ENCODE results near the gene C6orf89. TPM values are rescaled to one million over a fixed set of nuclear protein-coding genes. Genes with fewer than 3 reads are reported as not detected.
"Not testable (repeated sequence)": the region's sequence is repeated elsewhere in the genome, so short reads cannot be mapped to it uniquely, and the experiment has no call there.

The C6orf89 gene
- polyA plus RNA-seq, 3 donors from 2014 or later = 26.8 to 54.2 (median 43.8) TPM

DNA sequence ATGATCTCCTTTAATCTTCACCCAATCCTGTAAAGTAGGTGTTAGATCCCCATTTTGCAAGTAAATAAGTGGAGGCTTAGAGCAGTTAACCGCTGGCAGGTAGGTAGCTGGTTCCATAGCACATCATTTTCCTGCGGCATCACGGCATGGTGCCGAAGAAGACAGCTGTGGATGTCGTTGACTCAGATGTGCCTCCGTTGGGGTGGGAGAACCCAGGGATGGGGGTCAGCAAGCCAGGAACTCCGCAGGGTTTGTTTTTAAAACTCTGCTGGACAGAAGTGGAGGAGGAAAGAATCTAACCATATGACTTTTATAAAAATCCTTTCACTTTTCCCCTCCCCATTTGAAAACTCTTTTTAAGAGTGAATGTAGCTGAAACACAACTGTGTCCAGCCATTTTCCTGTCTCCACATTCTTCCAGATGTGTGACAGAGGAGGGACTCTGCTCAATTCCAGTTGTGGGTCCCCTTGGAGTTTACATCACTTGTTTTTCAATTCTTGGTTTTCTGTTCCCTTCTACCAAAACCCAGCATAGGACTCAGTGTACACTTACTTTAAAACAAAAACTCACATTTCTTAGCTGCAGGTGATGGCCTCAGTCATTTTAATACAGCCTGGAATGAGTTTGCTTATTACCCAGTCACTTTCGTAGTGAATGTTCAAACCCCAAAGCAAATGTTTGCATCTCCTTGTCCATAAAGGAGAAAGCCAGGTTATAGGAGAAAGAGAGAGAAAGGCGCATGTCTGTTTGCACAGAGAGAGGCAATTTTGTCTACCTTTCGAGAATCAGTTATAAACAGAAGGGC is 41.2 kb downstream of the C6orf89 start:
- Mint-ChIP-seq H3K27ac (no peak overlapping the region), H3K36me3 (peaks cover 5 to 30% (median 8%) of the 10 kb centered on the region in 3 donors), H3K27me3 (ENCODE audit: low read depth in 3 of 3) (peaks cover 0 to 3% (median 0%) of the 10 kb centered on the region in 3 donors), H3K4me1 (no peaks in the 10 kb centered on the region), H3K9me3 (no peaks in the 10 kb centered on the region), H3K4me3 (no peak overlapping the region)
- no peak for DNase-seq

DNA sequence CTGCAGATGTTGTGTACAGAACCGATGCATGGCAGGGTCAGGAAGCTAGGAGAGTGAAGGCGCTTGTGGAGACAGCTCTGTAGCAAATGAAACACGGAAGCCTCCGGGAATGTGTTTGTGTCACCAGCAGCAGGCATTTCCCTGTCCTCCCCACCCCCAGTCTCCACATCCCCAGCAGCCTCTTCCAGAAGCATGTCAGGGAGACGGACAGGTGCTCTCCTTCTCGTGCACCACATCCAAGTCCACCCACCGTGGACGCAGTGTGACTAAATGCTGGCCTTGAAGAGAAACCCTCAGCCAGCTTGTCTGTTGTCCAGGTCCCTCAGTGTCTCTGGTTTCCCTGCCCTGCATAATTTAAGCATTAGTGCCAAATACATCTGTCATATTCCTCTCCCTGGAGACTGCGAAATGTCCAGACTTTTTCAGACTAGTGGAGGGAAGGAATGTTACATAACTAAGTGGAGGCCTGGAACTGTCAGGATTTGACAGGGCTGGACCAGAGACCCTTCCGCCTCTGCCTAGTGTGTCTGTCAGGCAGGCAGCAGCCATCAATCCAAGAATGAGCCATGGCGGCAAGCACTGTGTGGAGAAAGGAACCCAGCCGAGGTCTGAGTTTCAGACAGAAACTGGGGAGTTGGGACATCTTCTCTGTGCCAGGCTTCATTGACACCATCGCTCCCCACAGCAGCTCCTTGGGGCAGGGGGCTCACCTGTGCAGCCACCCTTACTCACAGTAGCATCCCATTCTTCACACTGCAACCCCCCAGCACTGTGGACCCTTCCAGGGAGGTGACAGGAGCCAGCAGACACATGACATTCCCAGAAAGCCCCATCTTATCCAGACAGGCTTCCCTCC is 42.2 kb downstream of the C6orf89 start:
- H3K27ac Mint-ChIP-seq = no peak overlapping the region
- peaks cover 0 to 3% (median 0%) of the 10 kb centered on the region in 3 donors for H3K27me3 Mint-ChIP-seq (ENCODE audit: low read depth in 3 of 3)
- H3K36me3 Mint-ChIP-seq = peaks cover 8 to 25% (median 10%) of the 10 kb centered on the region in 3 donors

DNA sequence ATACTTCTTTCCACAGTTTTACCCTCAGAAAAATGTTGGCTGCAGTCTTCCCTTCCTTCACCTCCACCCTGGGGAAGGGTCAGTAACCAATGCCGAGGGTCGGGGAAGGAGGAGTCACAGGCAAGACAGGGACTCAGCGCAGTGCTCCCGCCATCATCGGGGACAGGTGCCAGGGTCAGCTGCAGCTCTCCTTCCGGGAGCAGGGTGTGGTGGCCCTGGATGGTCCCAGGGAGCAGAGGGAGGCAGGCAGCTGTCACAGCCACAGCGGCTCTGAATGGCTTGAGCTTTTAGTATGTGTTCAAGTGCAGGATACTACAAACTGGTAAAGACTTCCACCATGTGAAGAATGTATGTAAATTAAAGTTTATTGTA is 42.8 kb downstream of the C6orf89 start:
- H3K27ac Mint-ChIP-seq = no peak overlapping the region
- no peak for DNase-seq
- H3K4me1 Mint-ChIP-seq = no peaks in the 10 kb centered on the region
- H3K9me3 Mint-ChIP-seq = no peaks in the 10 kb centered on the region
- H3K36me3 Mint-ChIP-seq = peaks cover 8 to 22% (median 10%) of the 10 kb centered on the region in 3 donors
- H3K27me3 Mint-ChIP-seq (ENCODE audit: low read depth in 3 of 3) = peaks cover 0 to 3% (median 0%) of the 10 kb centered on the region in 3 donors
- no peak overlapping the region for H3K4me3 Mint-ChIP-seq

More for the DNA sequence above, 42.2 kb downstream of the C6orf89 start:
- DNase-seq = no peak
- Mint-ChIP-seq H3K4me1 (no peaks in the 10 kb centered on the region), H3K9me3 (no peaks in the 10 kb centered on the region), H3K4me3 (no peak overlapping the region)

DNA sequence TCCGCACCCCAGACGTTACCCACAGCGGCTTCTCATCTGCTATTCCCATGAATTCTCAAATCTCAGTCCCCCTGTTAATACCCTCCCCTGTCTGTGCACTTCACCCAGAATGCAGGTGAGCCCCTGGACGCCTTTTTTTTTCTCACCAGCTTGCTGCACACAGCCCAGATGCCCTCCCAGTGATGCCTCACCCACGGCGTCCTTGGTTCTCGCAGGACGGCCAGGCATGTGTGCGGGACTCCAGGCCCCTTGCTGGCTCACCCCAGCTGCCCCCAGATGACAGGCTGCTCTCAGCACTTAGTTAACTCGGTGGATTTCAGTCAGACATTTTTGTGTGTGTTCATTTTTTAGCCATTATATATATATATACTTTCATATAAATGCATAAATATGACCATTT is 43.4 kb downstream of the C6orf89 start:
- peaks cover 0 to under 1% (median 0%) of the 10 kb centered on the region in 3 donors for H3K27me3 Mint-ChIP-seq (ENCODE audit: low read depth in 3 of 3)
- H3K4me1 Mint-ChIP-seq = no peaks in the 10 kb centered on the region
- no peaks in the 10 kb centered on the region for H3K9me3 Mint-ChIP-seq
- DNase-seq = no peak
- H3K36me3 Mint-ChIP-seq = peaks cover 7 to 19% (median 9%) of the 10 kb centered on the region in 3 donors
- H3K27ac Mint-ChIP-seq = peak overlapping the region in 1 of 6 donors; percentile 47
- H3K4me3 Mint-ChIP-seq = no peak overlapping the region

DNA sequence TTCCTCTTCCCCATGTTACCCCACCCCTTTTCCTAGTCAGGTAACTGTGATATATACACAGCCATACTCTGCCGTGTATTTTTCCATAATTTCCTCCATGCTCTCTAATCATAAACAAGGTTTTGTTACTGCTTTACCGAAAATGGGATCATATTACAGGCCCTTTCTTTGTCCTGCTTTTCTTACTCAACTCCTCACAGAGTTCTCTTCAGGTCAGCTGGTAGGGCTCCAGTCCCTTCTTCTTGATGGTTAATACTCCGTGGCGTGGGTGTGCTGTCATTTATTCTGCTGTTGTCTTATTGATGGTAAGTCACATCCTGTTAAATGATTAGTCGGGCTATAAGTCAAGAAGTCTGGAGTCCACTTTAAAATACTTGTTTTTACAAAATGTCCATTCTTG is 43.9 kb downstream of the C6orf89 start:
- no peaks in the 10 kb centered on the region for H3K4me1 Mint-ChIP-seq
- no peak overlapping the region for H3K4me3 Mint-ChIP-seq
- no peaks in the 10 kb centered on the region for H3K9me3 Mint-ChIP-seq
- no peak overlapping the region for H3K27ac Mint-ChIP-seq
- DNase-seq = no peak
- H3K36me3 Mint-ChIP-seq = peaks cover 2 to 14% (median 7%) of the 10 kb centered on the region in 3 donors
- H3K27me3 Mint-ChIP-seq (ENCODE audit: low read depth in 3 of 3) = no peaks in the 10 kb centered on the region

DNA sequence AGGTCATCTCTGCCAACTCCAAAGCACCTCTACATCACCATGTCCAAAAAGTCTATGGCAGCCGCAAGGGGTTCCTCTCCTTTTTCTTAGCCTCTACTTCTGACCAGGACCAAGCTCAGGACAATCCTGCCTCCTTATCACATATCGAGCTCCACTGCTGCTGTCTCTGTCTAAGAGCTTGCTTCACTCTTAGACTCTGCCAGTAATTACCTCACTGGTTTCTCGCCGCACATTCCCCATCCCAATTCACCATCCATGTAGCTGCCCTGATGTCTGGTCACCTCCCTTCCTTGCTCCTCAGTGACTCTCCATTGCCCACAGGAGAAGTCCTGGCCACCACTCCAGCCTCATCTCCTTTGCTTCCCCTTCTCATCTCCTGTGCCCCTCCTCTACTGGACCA is 44.7 kb downstream of the C6orf89 start:
- H3K4me3 Mint-ChIP-seq = no peak overlapping the region
- no peaks in the 10 kb centered on the region for H3K9me3 Mint-ChIP-seq
- H3K36me3 Mint-ChIP-seq = peaks cover 0 to 12% (median 10%) of the 10 kb centered on the region in 3 donors
- H3K4me1 Mint-ChIP-seq = no peaks in the 10 kb centered on the region
- no peaks in the 10 kb centered on the region for H3K27me3 Mint-ChIP-seq (ENCODE audit: low read depth in 3 of 3)
- no peak for DNase-seq
- peak overlapping the region in 1 of 6 donors; percentile 58 for H3K27ac Mint-ChIP-seq

DNA sequence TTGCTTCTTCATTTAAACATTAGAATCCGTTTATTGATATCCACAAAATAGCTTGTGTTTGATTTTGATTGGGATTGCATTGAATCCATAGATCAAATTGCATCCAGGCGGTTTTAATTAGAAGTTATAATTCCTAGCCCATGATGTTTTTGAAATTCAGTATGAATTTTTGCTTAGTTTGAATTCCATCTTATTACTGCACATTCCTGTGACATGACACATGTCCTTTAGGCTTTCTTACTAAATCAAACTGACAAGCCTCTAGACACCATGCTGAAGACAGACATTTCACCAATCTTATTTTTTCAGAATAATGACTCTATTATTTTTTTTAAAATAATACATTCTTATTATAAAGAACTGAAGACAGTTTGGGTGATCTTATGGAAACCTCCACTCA is 47.4 kb downstream of the C6orf89 start:
- Mint-ChIP-seq H3K4me1 (no peaks in the 10 kb centered on the region), H3K27ac (no peak overlapping the region), H3K9me3 (no peaks in the 10 kb centered on the region), H3K27me3 (ENCODE audit: low read depth in 3 of 3) (peaks cover 0 to 6% (median 2%) of the 10 kb centered on the region in 3 donors), H3K36me3 (peaks cover 0 to 15% (median 7%) of the 10 kb centered on the region in 3 donors), H3K4me3 (no peak overlapping the region)
- DNase-seq = no peak

DNA sequence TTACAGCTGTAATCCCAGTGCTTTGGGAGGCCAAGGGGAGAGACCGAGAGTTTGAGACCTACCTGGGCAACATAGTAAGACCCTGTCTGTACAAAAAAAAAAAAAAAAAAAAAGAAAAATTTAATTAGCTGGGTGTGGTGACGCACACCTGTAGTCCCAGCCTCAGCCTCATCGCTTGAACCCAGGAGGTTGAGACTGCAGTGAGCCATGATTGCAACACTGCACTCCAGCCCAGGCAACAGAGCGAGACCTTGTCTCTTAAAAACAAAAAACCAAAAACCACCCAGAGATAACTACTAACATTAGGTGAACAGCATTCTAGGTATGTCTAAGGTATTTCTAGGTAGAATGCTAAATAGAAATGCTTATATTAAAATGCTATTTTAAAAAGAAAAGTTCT is 47.8 kb downstream of the C6orf89 start:
- H3K4me3 Mint-ChIP-seq = no peak overlapping the region
- H3K36me3 Mint-ChIP-seq = peaks cover 0 to 15% (median 7%) of the 10 kb centered on the region in 3 donors
- no peak for DNase-seq
- peaks cover 0 to 6% (median 2%) of the 10 kb centered on the region in 3 donors for H3K27me3 Mint-ChIP-seq (ENCODE audit: low read depth in 3 of 3)
- H3K9me3 Mint-ChIP-seq = no peaks in the 10 kb centered on the region
- H3K4me1 Mint-ChIP-seq = no peaks in the 10 kb centered on the region
- H3K27ac Mint-ChIP-seq = no peak overlapping the region

DNA sequence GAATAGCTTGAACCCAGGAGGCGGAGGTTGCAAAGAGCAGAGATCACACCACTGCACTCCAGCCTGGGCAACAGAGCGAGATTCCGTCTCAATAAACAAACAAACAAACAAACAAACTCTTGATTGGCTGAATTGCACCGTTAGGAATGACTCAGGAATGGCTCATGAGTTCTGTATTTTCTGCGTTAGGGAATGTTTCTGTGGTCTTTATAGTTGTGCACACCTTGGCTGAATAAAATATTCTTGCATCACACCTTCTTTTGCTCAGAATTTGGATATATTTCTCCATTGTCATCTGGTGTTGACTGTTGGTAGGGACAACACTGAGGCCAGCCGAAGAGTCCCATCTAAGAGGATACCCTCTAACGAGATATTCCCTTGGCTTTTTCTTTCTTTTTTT is 49.1 kb downstream of the C6orf89 start:
- H3K36me3 Mint-ChIP-seq = peaks cover 0 to 19% (median 7%) of the 10 kb centered on the region in 3 donors
- H3K27me3 Mint-ChIP-seq (ENCODE audit: low read depth in 3 of 3) = peaks cover 0 to 6% (median 2%) of the 10 kb centered on the region in 3 donors
- H3K4me3 Mint-ChIP-seq = no peak overlapping the region
- DNase-seq = no peak
- H3K27ac Mint-ChIP-seq = no peak overlapping the region
- no peaks in the 10 kb centered on the region for H3K4me1 Mint-ChIP-seq
- no peaks in the 10 kb centered on the region for H3K9me3 Mint-ChIP-seq

DNA sequence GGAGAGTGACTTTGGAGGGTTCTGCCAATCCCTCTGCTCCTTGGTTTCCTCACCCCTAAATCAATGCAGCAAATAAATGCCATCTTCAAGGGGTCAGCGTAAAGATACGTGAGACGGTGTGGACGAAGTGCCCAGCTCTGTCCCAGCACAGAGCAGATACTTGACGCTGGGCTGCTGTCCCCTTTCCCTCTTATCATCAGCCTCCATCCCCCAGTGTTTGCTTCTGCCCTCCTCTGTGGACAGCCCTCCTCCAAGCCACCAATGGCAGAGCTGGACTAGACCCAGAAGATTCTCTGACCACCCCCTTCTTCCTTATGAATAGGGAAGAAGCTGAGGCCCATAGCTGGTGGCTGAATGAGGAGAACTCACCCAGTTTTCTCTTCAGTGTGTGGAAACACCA is 51.1 kb downstream of the C6orf89 start:
- no peak for DNase-seq
- H3K4me3 Mint-ChIP-seq = no peak overlapping the region
- no peaks in the 10 kb centered on the region for H3K4me1 Mint-ChIP-seq
- H3K36me3 Mint-ChIP-seq = peaks cover 0 to 24% (median 0%) of the 10 kb centered on the region in 3 donors
- H3K9me3 Mint-ChIP-seq = peaks cover 0 to 2% (median 0%) of the 10 kb centered on the region in 6 donors
- peaks cover 0 to 13% (median 2%) of the 10 kb centered on the region in 3 donors for H3K27me3 Mint-ChIP-seq (ENCODE audit: low read depth in 3 of 3)
- H3K27ac Mint-ChIP-seq = no peak overlapping the region

DNA sequence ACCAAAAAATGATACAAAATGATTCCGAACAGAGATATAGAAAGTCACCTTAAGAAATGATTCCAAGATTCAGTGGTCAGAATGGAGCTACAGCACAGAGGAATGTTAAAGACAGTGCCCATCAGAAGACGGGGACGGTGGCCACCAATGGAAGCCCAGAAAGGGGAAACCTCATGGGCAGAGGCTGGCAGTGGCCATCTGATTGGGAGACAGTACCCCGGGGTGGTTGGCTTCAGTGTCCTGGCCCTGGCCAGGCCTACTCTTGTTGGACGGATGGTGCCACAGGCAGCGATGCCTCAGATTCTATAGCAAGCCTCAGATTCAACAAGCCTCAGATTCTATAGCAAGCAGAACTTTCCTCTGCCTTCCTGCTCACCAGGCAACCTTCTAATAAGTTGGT is 52.1 kb downstream of the C6orf89 start:
- Mint-ChIP-seq H3K9me3 (peaks cover 0 to 2% (median 0%) of the 10 kb centered on the region in 6 donors), H3K4me3 (no peak overlapping the region), H3K27ac (no peak overlapping the region), H3K27me3 (ENCODE audit: low read depth in 3 of 3) (peaks cover 0 to 13% (median 2%) of the 10 kb centered on the region in 3 donors), H3K36me3 (peaks cover 0 to 19% (median 0%) of the 10 kb centered on the region in 3 donors), H3K4me1 (no peaks in the 10 kb centered on the region)
- no peak for DNase-seq

DNA sequence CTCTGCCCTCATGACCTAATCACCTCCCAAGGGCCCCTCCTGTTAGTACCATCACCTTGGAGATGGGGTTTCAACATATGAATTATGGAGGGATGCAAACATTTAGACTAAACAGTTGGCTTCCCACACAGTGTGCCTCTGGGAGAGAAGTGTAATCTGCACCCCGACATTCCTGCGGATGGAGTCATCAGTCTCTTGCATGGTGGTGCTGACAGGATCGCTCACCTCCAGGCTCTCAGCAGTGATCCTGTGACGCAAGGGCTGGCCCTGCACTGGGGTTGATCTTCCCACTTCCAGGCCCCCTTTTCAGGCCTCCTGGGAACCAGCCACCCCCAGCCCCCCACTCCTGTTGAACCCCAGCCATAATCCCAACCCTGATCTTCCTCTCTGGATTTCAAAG is 52.8 kb downstream of the C6orf89 start:
- Mint-ChIP-seq H3K27ac (no peak overlapping the region), H3K27me3 (ENCODE audit: low read depth in 3 of 3) (peaks cover 0 to 16% (median 2%) of the 10 kb centered on the region in 3 donors), H3K4me1 (no peaks in the 10 kb centered on the region), H3K4me3 (no peak overlapping the region), H3K36me3 (peaks cover 0 to 19% (median 0%) of the 10 kb centered on the region in 3 donors), H3K9me3 (peaks cover 0 to 2% (median 0%) of the 10 kb centered on the region in 6 donors)
- no peak for DNase-seq

DNA sequence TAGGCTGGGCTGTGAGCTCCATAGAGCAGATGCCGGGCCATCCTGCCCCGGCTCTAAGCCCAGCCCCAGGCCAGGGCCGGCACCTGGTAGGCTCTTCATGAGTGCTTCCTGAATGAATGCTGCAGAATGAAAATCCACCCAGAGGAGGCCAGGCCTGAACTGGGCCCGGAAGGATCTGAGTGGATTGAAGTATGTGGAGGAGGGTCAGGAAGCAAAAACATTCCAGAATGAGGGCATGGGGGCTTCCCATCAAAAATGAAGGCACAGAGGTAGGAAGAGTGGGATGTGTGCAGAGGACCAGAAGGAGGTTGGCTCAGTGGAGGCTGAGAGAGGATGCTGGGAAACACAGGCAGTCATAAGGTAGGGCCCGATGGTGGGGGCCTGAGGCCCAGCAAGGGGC is 53.3 kb downstream of the C6orf89 start:
- not testable (repeated sequence) for H3K4me1 Mint-ChIP-seq, DNase-seq, H3K4me3 Mint-ChIP-seq, H3K27ac Mint-ChIP-seq, H3K9me3 Mint-ChIP-seq
- Mint-ChIP-seq H3K27me3 (ENCODE audit: low read depth in 3 of 3) (peaks cover 0 to 18% (median 2%) of the 10 kb centered on the region in 3 donors), H3K36me3 (peaks cover 0 to 19% (median 0%) of the 10 kb centered on the region in 3 donors)

DNA sequence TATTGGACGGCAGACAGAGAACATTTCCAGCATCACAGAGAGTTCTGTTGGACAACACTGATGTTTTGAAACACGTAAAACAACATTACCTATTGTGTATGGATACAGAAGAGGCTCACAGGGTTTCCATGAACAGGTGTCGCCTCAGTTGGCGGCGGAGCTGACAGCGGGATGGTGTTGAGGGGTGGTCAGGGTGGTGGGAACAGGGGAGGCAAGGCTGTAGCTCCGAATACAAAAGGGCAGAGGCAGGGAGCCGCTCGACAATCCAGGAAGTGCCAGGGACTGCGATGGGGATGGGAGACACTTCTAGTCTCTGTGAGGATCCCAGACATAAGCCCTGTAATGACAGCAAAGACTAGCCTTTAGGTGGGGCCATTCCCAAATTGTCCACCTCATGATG is 54.3 kb downstream of the C6orf89 start:
- Mint-ChIP-seq H3K27me3 (ENCODE audit: low read depth in 3 of 3) (peaks cover 0 to 18% (median 2%) of the 10 kb centered on the region in 3 donors), H3K27ac (no peak overlapping the region), H3K4me3 (no peak overlapping the region), H3K4me1 (no peaks in the 10 kb centered on the region), H3K9me3 (peaks cover 0 to 2% (median 0%) of the 10 kb centered on the region in 6 donors), H3K36me3 (peaks cover 0 to 19% (median 0%) of the 10 kb centered on the region in 3 donors)
- no peak for DNase-seq

All from immature natural killer cell (primary cell).